HPDE6-E6E7 (cell line): ENCODE data around the gene HSPA1L.

Source experiments
- DNase-seq: peaks from one replicate; pipeline ENCODE4 v3.0.0; 2011; ENCODE audit warnings: missing footprints; ENCODE audit errors: extremely low spot score

The HSPA1L gene

GRCh38 chr6:31764198-31764597 is 50.9 kb downstream of the HSPA1L start:
- no peak for DNase-seq

GRCh38 chr6:31763619-31763940 is 51.5 kb downstream of the HSPA1L start:
- no peak for DNase-seq

- DNase-seq, result no peak
Measured at GRCh38 chr6:31762878-31763618, 52.0 kb downstream of the HSPA1L start.

- DNase-seq, result no peak
Measured at GRCh38 chr6:31762356-31762755, 52.7 kb downstream of the HSPA1L start, which contains the start of gene SAPCD1. SAPCD1 (plus strand) TSS chr6:31762656; CDS start chr6:31763055, 399 bp downstream.

GRCh38 chr6:31761343-31761742 is 53.7 kb downstream of the HSPA1L start:
- no peak for DNase-seq

- no peak for DNase-seq
Measured at GRCh38 chr6:31760790-31761189, 54.3 kb downstream of the HSPA1L start.
